LNCAP (cell line): ENCODE data around the gene FBXO21.

ENCODE experiments used
- CTCF ChIP-seq: fragments of 450-650 bp; IDR thresholded peaks from 2 replicates; pipeline ENCODE4 v1.5.1; 2017; ENCODE audit warnings: mild to moderate bottlenecking

Gene FBXO21

DNA sequence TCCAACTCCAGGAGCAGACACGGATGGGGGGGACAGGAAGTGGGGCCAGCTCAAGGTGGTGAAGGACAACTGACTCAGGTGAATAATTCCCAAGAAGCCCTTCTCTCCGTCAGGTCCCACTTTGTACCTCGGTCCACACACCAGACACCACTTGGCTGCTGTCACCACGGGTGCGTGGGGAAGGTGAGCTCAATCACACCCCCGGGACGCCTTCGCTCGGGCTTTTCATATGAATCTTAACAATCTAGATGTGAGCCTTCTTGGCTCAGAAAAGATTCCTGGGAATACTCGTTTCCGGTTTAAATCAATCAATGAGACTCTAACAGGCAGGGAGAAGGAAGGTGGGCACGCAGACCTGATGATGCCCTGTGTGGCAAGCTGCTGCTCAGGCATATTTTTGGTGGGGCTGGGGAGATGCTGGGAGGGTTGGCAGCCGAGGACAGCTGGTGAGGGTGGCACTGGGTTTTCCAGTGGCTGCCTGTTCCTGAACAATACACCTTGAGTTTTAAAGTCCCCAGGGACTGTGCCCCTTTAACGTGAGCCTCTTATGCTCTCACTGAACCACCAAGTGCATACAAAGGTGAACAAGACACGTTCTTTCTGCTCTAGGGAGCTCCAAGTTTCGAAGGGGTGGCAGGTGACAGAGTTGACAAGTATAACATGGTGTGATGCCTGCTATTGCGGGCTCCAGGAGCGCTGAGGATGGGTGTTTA is 96.2 kb downstream of the FBXO21 start:
- TF ChIP-seq CTCF, result no peak

DNA sequence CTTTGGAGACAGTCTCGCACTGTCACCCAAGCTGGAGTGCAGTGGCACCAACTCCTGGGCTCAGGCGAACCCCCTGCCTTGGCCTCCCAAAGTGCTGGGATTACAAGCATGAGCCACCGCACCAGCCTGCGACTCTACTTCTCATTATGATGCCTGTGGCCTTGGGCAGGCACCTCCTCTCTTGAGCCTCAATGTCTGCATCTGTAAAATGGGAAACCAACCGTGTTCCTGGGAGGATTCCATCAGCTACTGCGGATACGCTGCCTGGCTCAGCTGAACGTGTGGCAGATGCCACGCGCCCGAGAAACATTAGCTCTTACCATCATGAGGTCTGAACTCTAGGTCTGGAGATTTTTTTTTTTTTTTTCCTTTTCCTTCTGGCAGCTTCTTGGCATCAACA is 96.8 kb downstream of the FBXO21 start:
- TF ChIP-seq CTCF, result no peak

- no peak for TF ChIP-seq CTCF
Measured at GRCh38 chr12:117092886-117093285, 97.4 kb downstream of the FBXO21 start.

DNA sequence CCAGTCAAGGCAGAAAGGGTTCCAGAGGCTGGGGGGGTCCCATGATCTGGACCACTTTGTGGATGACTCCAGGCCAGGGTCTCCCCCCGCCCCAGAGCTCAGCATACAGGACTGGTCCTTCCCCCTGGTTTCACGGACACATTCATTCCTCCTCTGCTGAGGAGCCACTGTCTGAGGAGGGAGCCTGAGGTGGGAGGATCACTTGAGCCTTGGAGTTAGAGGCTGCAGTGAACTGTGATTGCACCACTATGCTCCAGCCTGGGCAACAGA is 97.8 kb downstream of the FBXO21 start:
- no peak for TF ChIP-seq CTCF
